Stomach (tissue), 9 donors: Measurements from ENCODE around the gene PRELID2. TPM values are rescaled to one million over a fixed set of nuclear protein-coding genes. Genes with fewer than 3 reads are reported as not detected.

ENCODE experiments used
- DNase-seq, 2 donors: peaks; one replicate each; pipeline versions ENCODE4 v3.0.0 to v3.0.0-alpha.2; 2013 to 2019
- H3K27ac ChIP-seq, 5 donors: fragments of 200-600 bp in 4 of 5; sonication (generic) in 4 of 5; one replicate each; pipeline ENCODE4 v1.5.1; 2013 to 2019; ENCODE audit warnings: mild to moderate bottlenecking in 1 of 5, moderate library complexity in 1 of 5
- H3K27me3 ChIP-seq, 3 donors: fragments of 200-600 bp; sonication (generic); one replicate each; pipeline ENCODE4 v1.5.1; 2017 to 2019; ENCODE audit warnings: mixed run types in 1 of 3
- H3K36me3 ChIP-seq, 4 donors: fragments of 200-600 bp; sonication (generic); 1 replicate in 3 of 4; 2 replicates in 1 of 4; pipeline ENCODE4 v1.5.1; 2016 to 2019
- H3K4me1 ChIP-seq, 4 donors: fragments of 200-600 bp; sonication (generic); one replicate each; pipeline ENCODE4 v1.5.1; 2016 to 2019
- H3K4me3 ChIP-seq, 4 donors: fragments of 200-600 bp; sonication (generic) in 3 of 4; one replicate each; pipeline ENCODE4 v1.5.1; 2016 to 2019; ENCODE audit warnings: mild to moderate bottlenecking in 1 of 4
- H3K9me3 ChIP-seq, 4 donors: fragments of 200-600 bp; sonication (generic); one replicate each; pipeline ENCODE4 v1.5.1; 2016 to 2019
- EP300 ChIP-seq: sonication (generic); formaldehyde crosslinking; IDR thresholded peaks from one replicate; pipeline ENCODE4 v1.6.1; 2017; ENCODE audit warnings: antibody characterized with exemption
- POLR2A ChIP-seq, 4 donors: fragments of 450-650 bp; IDR thresholded peaks; one replicate each; pipeline ENCODE4 v1.6.1; 2016; ENCODE audit warnings: antibody characterized with exemption in 4 of 4, control low read depth in 2 of 4, mild to moderate bottlenecking in 1 of 4, moderate library complexity in 1 of 4
- POLR2AphosphoS5 ChIP-seq, 3 donors: sonication (generic); formaldehyde crosslinking; IDR thresholded peaks; one replicate each; pipeline ENCODE4 v1.6.1; 2016; ENCODE audit warnings: antibody characterized with exemption in 3 of 3
- WGBS, 5 donors: extraction: QIAGEN DNeasy Blood & Tissue Kit in 3 of 5; methylation state at CpG; one replicate each; pipeline versions ENCODE4 v1.1.5 to v1.1.7; 2013 to 2018; 5-methylcytosine and 5-hydroxymethylcytosine counted together
- intact Hi-C: fragments of 100-400 bp; cut with DNase I; formaldehyde crosslinking; loops from one replicate; pipeline ENCODE4 v1.15.1; 2023; ENCODE audit warnings: low total_unique reads
- polyA plus RNA-seq, 3 donors: library from polyadenylated mRNA; stranded (reverse); fragments of 200-250 nt; gene quantifications; one replicate each; pipeline ENCODE4 v1.2.3, GENCODE V29; 2013
- total RNA-seq, 5 donors: library from RNA; depleted of rRNA; stranded (reverse); fragments of >200 nt; gene quantifications; one replicate each; pipeline versions ENCODE4 v1.1.0 to v1.2.3, GENCODE V29; 2014 to 2016
- TF ChIP-seq, protein P1 (sequence below), 7 experiments: fragments of 450-650 bp in 4 of 7; fragments of 200-600 bp in 3 of 7; sonication (generic) in 3 of 7; IDR thresholded peaks; one replicate each; pipeline ENCODE4 v1.5.1; 2016 to 2019; ENCODE audit warnings: antibody characterized with exemption in 7 of 7, control low read depth in 2 of 7, mild to moderate bottlenecking in 1 of 7
- donor health status: healthy with polysubstance abuse.
- donor health status: Bipolar disorder and iron deficiency.
- donor health status: healthy.

Gene PRELID2
- total and polyA plus RNA-seq, 8 donors = 7.1 to 203 (median 20.3) TPM

DNA sequence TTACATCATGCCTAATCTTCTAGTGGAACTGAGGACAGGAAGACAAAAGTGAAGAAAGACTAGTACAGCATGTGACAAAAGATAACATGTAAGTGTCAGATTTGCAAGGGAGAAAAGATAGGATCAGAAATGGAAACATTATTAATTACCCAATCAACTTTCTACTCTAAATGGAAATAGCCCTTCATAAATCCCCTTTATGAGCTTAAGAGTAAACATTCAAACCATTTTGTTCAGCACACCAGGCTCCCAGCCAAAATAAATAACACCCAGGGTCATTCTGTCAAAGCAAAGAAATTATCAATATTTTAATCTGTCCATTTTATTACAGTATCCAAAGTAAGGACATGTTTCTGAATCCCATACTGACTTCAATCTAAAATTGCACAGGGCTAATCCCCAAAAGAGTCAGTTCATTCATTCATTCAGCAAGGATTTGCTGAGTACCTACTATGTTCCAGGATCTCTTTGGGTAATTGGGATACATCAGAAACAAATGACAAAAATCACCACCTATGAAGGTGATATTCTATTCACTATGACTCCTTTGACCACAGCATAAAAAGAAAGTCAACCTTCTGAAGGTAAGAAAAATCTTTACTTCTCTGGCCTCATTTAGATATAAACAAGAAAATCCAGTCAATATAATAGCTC is 5.3 kb downstream of the PRELID2 start:
- H3K36me3 ChIP-seq = no peaks in the 10 kb centered on the region
- H3K27ac ChIP-seq = peak overlapping the region in 3 of 5 donors; percentile 3 to 56 (median 15)
- no peaks in the 10 kb centered on the region for H3K9me3 ChIP-seq
- H3K27me3 ChIP-seq = no peaks in the 10 kb centered on the region
- TF ChIP-seq POLR2AphosphoS5 (IDR thresholded peaks at IDR 0.05) (no peak), EP300 (no peak), POLR2A (IDR thresholded peaks at IDR 0.05) (no peak)
- TF ChIP-seq, protein P1, sequence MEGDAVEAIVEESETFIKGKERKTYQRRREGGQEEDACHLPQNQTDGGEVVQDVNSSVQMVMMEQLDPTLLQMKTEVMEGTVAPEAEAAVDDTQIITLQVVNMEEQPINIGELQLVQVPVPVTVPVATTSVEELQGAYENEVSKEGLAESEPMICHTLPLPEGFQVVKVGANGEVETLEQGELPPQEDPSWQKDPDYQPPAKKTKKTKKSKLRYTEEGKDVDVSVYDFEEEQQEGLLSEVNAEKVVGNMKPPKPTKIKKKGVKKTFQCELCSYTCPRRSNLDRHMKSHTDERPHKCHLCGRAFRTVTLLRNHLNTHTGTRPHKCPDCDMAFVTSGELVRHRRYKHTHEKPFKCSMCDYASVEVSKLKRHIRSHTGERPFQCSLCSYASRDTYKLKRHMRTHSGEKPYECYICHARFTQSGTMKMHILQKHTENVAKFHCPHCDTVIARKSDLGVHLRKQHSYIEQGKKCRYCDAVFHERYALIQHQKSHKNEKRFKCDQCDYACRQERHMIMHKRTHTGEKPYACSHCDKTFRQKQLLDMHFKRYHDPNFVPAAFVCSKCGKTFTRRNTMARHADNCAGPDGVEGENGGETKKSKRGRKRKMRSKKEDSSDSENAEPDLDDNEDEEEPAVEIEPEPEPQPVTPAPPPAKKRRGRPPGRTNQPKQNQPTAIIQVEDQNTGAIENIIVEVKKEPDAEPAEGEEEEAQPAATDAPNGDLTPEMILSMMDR (IDR thresholded peaks at IDR 0.05) = no peak
- no peak overlapping the region for H3K4me3 ChIP-seq
- DNase-seq = peak in 1 of 2 donors; percentile 65
- peaks cover 0 to 71% (median 51%) of the 10 kb centered on the region in 4 donors for H3K4me1 ChIP-seq
- intact Hi-C loops = no loop called here

DNA sequence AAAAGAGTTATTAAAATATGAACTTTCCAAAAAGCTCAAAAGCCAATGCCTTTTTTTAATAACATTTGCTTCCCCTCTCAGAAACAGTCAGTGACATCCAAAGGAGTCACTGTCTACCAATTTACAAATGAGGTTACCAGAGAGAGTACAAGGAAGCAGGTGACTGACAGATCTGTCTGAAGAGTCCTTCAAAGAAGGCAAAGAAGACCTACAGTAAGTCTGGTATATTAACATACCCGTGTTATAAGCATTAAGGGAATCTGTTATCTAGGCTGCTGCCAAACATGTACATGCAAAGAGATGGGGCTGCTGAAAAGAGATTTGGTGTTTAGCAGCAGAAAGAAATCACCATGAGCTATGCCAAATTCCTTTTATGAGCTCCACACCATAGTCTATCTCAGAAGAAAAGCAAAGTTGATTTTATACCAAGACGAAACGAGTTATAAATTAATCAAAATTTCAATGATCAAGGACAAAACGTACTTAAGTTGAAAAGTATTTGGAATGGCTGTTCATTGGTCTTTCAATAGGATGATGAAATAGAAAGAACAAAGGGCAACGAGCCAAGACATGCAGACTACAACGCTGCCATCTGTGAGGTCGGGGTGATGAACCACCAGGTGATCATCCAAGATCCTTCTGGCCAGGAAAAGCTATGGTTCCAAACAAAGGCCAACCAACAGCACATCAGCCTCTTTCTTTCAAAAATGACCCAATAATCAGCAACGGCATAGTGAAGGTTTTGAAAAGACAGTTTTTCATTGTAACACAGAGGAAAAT is 8.1 kb downstream of the PRELID2 start:
- Histone ChIP-seq H3K4me3 (no peak overlapping the region), H3K27ac (no peak overlapping the region), H3K27me3 (no peaks in the 10 kb centered on the region), H3K4me1 (peaks cover 0 to 53% (median 27%) of the 10 kb centered on the region in 4 donors), H3K9me3 (no peaks in the 10 kb centered on the region), H3K36me3 (no peaks in the 10 kb centered on the region)
- DNase-seq = no peak
- intact Hi-C loops = no loop called here
- TF ChIP-seq, protein P1 (IDR thresholded peaks at IDR 0.05) = no peak
- WGBS, 5 donors = 58 to 69% (median 61%) methylated on average over 8 of the region's 8 CpGs

DNA sequence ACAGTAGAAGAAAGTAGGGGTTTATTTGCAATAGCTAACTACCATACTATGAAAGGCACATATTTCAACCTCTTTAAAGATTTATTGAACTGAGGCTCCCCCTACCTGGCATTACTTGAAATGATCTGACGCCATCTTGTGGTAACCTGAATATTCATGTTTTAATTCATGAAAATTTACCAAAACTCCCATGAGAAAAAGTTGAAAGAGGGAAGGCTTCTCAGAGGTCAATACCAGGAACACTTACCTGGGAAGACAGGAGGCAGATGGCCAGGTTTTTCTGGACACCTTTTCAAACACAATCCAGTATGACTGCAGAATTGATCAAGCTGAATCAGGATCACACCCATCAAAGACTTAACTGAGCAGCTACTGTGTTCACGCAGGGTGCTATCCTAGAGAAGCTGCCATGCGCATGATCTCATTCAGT is 9.4 kb downstream of the PRELID2 start:
- Histone ChIP-seq H3K4me1 (peaks cover 0 to 40% (median 20%) of the 10 kb centered on the region in 4 donors), H3K27me3 (no peaks in the 10 kb centered on the region), H3K27ac (no peak overlapping the region), H3K36me3 (peaks cover 0 to 4% (median 2%) of the 10 kb centered on the region in 4 donors), H3K9me3 (no peaks in the 10 kb centered on the region), H3K4me3 (no peak overlapping the region)
- 65 to 68% (median 66%) methylated on average over 3 of the region's 3 CpGs for WGBS, 5 donors
- peak in 1 of 2 donors; percentile 76 for DNase-seq
- intact Hi-C loops = no loop called here
- TF ChIP-seq, protein P1 (IDR thresholded peaks at IDR 0.05) = peak in 5 of 7 experiments; percentile 11 to 67 (median 62)
- no peak for TF ChIP-seq POLR2A (IDR thresholded peaks at IDR 0.05)

DNA sequence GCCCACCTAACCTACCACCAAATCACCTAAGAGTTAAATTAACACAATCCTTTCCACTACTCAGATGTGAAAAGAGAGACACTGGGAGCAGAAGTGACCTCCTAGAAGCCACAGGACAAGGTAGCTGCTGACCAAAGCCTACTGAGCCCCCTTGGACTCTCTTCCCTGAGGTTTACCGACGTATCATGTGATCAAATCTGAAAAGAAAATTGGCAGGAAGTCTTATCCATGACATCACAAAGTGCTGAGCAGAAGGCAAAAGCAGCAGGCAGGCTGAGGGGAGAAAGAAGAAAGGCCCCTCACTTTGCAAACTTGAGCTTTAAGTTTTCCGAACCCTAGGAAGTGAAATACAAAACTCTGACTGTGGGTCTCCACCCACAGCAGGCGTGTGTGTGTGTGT is 11.1 kb downstream of the PRELID2 start:
- Histone ChIP-seq H3K27me3 (no peaks in the 10 kb centered on the region), H3K27ac (no peak overlapping the region), H3K4me1 (peaks cover 0 to 23% (median 8%) of the 10 kb centered on the region in 4 donors), H3K36me3 (peaks cover 0 to 19% (median 14%) of the 10 kb centered on the region in 4 donors), H3K4me3 (no peak overlapping the region), H3K9me3 (no peaks in the 10 kb centered on the region)
- intact Hi-C loops = no loop called here
- TF ChIP-seq POLR2A (IDR thresholded peaks at IDR 0.05) (no peak), POLR2AphosphoS5 (IDR thresholded peaks at IDR 0.05) (no peak)
- 45 to 51% (median 51%) methylated on average over 4 of the region's 4 CpGs for WGBS, 5 donors
- DNase-seq = no peak

DNA sequence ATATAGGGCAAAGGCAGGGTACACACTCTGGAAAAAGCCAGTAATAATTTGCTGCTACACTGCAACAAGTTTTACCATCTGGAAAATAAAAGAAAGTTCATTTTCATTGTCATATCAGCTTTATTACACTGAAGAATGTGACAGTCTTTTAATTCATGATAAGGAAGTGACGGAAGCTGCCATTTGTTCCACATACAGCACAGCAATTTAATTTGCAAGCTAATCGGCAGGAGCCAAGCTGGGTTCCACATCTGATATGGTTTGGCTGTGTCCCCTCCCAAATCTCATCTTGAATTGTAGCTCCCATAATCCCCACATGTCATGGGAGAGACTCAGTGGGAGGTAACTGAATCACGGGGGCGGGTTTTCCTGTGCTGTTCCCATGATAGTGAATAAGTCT is 16.5 kb downstream of the PRELID2 start:
- TF ChIP-seq EP300 (no peak), POLR2A (IDR thresholded peaks at IDR 0.05) (no peak), POLR2AphosphoS5 (IDR thresholded peaks at IDR 0.05) (no peak)
- TF ChIP-seq, protein P1 (IDR thresholded peaks at IDR 0.05) = no peak
- Histone ChIP-seq H3K27ac (no peak overlapping the region), H3K36me3 (peaks cover 0 to 61% (median 49%) of the 10 kb centered on the region in 4 donors), H3K27me3 (no peaks in the 10 kb centered on the region), H3K9me3 (no peaks in the 10 kb centered on the region), H3K4me3 (no peak overlapping the region), H3K4me1 (no peaks in the 10 kb centered on the region)
- WGBS, 5 donors = 57 to 77% (median 65%) methylated on average over 4 of the region's 4 CpGs
- intact Hi-C loops = no loop called here
- no peak for DNase-seq
